GM21390 (cell line): ENCODE results near the gene MGAM2.

Experiments used
- ATAC-seq: cut with Tn5 transposase; IDR thresholded peaks from one replicate; pipeline ENCODE4 v1.9.1; 2021; ENCODE audit not compliant: unreplicated experiment

MGAM2 gene

GRCh38 chr7:142174441-142174840 is 62.9 kb downstream of the MGAM2 start:
- no peak for ATAC-seq

GRCh38 chr7:142175594-142175993 is 64.1 kb downstream of the MGAM2 start:
- no peak for ATAC-seq

DNA sequence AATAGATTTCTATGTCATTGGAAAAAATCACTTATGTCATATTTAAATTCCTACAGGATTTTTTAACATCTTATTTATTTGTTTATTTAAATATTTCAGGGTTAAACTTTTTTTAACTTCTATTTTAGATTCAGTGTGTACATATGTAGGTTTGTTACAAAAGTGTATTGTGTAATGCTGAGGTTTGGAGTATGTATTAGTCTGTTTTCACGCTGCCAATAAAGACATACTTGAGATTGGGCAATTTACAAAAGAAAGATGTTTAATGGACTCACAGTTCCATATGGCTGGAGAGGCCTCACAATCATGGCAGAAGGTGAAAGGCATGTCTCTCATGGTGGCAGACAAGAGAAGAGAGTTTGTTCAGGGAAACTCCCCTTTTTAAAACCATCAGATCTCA is 65.4 kb downstream of the MGAM2 start:
- ATAC-seq: no peak

DNA sequence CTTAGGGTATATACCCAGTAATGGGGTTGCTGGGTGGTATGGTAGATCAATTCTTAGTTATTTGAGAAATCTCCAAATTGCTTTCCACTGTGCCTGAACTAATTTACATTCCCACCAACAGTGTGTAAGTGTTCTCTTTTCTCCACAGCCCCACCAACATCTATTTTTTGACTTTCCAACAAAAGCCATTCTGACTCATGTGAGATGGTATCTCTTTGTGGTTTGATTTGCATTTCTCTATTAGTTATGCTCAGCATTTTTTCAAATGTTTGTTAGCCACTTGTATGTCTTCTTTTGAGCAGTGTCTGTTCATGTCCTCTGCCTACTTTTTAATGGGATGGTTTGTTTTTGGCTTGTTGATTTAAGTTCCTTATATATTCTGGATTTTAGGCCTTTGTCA is 66.4 kb downstream of the MGAM2 start:
- no peak for ATAC-seq

- no peak for ATAC-seq
Observed at GRCh38 chr7:142180426-142180825, 68.9 kb downstream of the MGAM2 start.

DNA sequence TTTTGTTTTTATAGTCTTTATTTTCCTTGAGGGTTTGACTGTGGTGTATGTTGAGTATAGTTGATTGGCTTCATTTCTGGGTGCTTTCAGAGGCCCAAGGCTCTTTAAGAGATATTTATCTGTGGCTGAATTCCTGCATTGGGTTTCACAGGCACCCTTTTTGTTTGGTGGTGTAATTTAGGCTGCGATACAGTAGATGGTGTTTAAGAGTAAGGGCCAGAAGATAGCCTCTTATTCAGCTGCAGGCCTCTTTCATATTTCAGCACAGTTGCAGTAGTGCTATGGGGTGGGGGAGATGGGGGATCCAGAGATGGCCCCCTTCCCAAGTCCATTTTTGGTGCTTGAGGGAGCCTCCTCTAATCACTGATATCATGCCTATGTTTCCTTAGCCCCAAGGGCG is 69.7 kb downstream of the MGAM2 start:
- ATAC-seq: no peak

DNA sequence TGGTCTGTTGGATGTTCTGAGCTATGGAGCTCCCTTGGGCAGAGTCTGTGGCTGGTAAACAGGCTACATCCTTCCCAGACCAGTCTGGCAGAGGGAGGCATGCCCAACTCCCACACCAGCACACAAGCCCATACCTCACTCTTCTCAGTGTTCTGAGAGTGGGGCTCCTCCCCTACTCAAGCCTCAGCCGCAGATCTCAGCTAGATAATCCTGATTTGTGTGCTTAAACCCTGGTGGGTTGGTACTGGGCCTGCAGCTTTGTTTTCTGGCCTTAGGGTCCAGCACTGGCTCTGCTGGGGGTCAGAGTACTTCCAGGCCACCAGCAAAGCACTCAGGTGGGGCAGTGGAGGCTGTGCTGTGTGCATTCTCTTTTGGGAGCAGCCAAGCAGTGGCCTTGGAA is 70.4 kb downstream of the MGAM2 start:
- ATAC-seq: no peak

DNA sequence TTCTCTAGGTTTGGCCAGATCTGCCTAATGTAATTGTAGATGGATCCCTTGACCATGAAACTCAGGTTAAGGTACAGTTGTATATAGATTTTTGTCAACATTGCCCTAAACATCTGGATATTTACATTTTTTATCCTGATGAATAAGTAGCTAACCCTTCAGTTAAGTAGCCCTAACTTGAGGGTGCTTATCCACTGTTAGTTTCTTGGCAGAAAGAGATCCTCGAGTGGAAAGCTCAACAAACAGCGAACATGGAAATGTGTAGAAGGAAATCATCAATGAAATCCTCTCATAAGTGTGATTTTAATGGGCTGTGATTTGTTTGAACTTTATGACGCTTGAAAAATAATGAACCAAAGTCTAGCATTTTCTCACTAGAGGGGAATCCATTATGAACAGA is 73.6 kb downstream of the MGAM2 start:
- ATAC-seq: no peak

- ATAC-seq: no peak
Observed at GRCh38 chr7:142185801-142186200, 74.3 kb downstream of the MGAM2 start.

DNA sequence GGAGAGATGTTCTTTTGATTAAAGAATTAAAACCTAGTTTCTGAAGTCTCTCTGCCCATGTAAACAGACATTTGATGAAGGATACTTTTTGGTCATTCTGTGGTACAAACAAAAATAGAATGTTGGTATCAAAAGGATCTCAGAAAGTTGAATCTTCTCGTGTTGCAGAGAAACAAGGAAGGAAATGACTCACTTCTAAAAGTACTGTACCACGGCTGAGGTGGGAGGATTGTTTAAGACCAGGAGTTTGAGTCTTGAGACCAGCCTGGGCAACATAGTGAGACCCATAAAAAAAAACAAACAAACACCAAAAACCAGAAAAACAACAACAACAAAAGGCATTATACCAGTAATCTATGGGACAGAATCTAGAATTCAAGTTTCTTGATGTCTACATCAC is 76.6 kb downstream of the MGAM2 start:
- no peak for ATAC-seq

- ATAC-seq: no peak
Observed at GRCh38 chr7:142188846-142189245, 77.3 kb downstream of the MGAM2 start.

GRCh38 chr7:142194201-142194600 is 82.7 kb downstream of the MGAM2 start:
- no peak for ATAC-seq

DNA sequence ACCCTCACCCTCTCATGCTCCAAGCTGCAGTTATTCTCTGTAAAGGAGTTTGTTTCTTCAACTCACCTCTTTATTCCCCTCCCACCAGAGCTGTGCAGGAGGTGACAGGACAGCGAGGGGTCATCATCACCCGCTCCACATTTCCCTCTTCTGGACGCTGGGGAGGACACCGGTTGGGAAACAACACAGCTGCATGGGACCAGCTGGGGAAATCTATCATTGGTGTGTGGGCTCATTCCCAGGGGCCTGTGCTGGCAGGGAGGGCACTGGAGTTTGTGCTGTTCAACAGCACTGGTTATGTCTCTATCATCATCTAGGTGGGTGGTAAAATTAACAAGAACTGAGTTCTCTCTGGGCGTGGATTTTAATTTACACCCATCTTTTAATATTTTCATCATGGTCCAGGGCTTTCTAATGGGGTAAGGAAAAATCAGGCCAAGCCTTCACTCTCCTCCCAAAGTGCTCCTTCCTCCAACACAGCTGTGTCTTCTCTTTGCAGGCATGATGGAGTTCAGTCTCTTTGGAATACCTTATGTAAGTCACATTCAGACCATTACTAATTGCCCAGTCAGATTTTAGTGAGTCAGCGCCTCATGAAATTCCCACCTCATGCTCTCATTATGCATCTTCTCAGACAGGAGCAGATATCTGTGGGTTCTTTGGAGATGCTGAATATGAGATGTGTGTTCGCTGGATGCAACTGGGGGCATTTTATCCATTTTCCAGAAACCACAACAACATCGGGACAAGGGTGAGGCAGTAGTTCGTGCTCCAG is 84.7 kb downstream of the MGAM2 start:
- ATAC-seq: no peak

DNA sequence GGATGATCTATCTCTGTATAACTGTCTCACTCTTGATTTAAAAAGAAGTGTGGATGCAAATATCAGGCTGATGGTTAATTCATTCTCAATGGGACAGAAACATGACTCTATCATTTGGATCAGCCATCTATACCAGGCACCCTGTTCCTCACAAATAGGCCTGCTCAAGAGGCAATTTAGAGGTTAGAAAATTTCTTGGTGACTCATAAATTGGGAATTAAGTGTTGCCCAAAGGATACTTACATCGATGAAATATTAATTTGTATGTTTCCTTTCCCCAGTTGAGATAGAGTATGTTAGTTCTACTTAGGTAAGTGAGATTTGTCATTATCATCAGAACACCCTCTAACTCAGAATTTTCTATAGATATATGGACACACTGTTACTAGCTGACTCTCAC is 88.7 kb downstream of the MGAM2 start:
- ATAC-seq: no peak

DNA sequence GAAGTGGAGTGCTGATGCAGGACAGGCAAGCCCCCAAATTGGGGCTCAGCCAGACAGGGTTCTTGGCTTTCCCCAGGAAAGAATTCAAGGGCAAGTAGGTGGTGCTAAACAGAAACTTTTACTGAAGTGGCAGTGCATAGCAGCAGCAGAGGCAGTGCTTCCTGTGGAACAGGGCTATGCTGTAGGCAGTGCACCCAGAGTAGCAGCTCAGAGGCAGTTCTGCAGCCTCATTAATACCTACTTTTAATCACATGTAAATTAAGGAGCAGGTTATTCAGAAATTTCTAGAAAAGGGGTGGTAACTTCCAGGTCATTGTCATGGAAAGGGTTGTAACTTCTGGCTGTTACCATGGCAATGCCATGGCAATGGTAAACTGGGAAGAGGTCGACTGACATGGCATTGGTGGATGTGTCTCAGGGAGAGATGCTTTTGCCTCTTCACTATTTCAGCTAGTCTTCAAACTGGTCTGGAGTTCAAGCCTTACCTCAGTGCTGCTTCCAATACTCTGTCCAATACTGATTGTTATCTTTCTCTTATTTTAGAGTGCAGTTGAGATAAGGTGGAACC is 117.1 kb downstream of the MGAM2 start:
- no peak for ATAC-seq

- no peak for ATAC-seq
Observed at GRCh38 chr7:142231716-142232115, 120.2 kb downstream of the MGAM2 start.

DNA sequence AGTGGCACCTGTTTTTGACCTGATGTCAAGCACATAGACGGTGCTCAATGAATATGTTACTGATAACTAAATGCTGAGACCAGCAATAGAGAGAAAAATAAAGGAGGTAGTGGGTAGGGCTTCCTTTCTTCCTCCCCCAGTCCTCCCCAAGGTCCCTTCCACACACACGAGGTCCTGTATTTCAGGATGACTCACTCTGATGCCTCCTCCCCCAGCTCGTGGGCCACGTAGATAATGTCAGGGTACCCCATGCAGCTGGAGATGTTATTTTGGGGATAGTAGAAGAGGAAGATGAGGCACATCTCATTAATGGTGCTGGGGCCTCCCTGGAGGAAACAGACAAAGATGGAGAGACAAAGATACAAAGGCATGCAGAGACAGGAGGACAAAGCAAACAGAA is 129.0 kb downstream of the MGAM2 start:
- ATAC-seq: no peak

- no peak for ATAC-seq
Observed at GRCh38 chr7:142243823-142244222, 132.3 kb downstream of the MGAM2 start.

- no peak for ATAC-seq
Observed at GRCh38 chr7:142248166-142249160, 136.9 kb downstream of the MGAM2 start.

DNA sequence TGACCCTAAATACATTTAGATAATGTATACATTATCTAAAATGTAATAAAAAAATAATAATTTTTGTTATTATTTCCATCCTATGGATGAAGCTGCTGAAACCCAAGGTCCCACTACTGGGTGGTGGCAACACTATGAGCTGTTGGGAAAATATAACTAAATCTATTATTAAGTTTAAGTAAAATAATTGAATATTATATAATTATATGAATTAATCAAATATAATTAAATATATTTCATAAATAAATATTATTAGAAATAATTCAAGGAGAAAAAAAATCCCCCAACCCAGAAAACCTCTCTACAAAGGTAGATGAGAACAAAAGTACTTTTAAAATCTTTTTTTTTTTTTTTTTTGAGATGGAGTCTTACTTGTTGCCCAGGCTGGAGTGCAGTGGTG is 138.4 kb downstream of the MGAM2 start:
- ATAC-seq: no peak

- ATAC-seq: no peak
Observed at GRCh38 chr7:142250705-142251104, 139.2 kb downstream of the MGAM2 start.

GRCh38 chr7:142257958-142258357 is 146.4 kb downstream of the MGAM2 start, which contains the start of gene PRSS58:
PRSS58 (minus strand) TSS chr7:142258058; CDS start chr7:142257707, 351 bp downstream.
- no peak for ATAC-seq
